GM18508 (cell line): ENCODE measurements around the gene NDST4.

Source experiments
- ATAC-seq: cut with Tn5 transposase; IDR thresholded peaks from one replicate; pipeline ENCODE4 v1.9.1; 2021; ENCODE audit warnings: moderate number of reproducible peaks; ENCODE audit not compliant: insufficient read depth, unreplicated experiment

NDST4 gene

GRCh38 chr4:114921191-114921590 lies 192.2 kb downstream of the NDST4 start:
- no peak for ATAC-seq

- ATAC-seq, result no peak
Observed at GRCh38 chr4:114911111-114911510, 202.3 kb downstream of the NDST4 start.

DNA sequence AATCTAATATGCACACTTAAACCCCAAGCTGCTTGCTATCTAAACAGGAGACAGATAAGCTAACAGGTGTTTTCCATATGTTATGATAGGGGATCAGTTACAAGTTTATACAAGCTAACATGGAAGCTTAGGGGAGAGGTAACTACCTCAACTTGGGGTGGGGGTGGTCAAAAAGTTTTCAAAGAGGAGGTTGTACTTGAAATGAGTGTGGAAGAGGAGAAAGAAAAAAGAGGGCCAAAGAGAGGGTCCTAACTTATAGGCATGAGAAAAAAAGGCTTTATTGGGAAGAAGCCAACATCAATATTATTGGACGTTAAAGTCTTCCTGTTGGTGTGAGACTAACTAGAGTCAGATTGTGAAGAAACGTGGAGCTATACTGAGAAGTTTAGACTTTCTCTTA lies 205.9 kb downstream of the NDST4 start:
- no peak for ATAC-seq

- ATAC-seq, result no peak
Observed at GRCh38 chr4:114905017-114905416, 208.4 kb downstream of the NDST4 start.

- no peak for ATAC-seq
Observed at GRCh38 chr4:114900934-114901333, 212.5 kb downstream of the NDST4 start.

DNA sequence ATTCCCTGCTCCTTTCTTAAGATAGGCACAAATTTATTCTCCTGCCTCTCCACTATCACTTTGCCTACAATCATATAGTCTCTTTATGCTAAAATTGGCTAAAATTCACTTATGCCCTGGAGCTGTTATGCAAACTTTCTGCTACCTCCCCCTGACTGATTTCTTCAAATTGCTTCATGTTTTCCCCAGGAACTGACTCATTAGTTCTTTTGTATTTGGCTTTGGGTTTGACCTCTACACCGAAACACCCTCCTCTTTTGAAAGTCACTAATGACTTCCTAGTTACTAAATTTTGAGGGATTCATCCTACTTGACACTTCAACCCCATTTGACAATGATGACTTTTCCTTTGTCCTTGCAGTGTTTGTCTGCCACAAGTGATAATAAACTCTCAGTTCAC lies 222.6 kb downstream of the NDST4 start:
- no peak for ATAC-seq

- no peak for ATAC-seq
Observed at GRCh38 chr4:114886761-114887160, 226.7 kb downstream of the NDST4 start.

DNA sequence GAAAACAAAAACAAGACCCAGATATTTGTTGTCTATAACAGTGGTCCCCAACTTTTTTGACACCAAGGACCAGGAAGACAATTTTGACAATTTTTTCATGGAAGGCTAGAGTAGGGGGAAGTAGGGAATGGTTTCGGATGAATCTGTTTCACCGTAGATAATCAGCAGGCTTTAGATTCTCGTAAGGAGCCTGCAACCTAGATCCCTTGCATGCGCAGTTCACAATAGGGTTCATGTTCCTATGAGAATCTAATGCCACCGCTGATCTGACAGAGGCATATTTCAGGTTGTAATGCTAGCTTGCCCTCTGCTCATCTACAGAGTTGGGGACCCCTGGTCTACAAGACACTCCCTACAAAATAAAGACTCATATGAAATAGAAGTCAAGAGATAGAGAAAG lies 229.8 kb downstream of the NDST4 start:
- ATAC-seq, result no peak

- ATAC-seq, result no peak
Observed at GRCh38 chr4:114879916-114880669, 233.3 kb downstream of the NDST4 start.

GRCh38 chr4:114875630-114876029 lies 237.8 kb downstream of the NDST4 start:
- no peak for ATAC-seq

GRCh38 chr4:114874321-114874720 lies 239.1 kb downstream of the NDST4 start:
- no peak for ATAC-seq

- ATAC-seq, result no peak
Observed at GRCh38 chr4:114870987-114871386, 242.4 kb downstream of the NDST4 start.

DNA sequence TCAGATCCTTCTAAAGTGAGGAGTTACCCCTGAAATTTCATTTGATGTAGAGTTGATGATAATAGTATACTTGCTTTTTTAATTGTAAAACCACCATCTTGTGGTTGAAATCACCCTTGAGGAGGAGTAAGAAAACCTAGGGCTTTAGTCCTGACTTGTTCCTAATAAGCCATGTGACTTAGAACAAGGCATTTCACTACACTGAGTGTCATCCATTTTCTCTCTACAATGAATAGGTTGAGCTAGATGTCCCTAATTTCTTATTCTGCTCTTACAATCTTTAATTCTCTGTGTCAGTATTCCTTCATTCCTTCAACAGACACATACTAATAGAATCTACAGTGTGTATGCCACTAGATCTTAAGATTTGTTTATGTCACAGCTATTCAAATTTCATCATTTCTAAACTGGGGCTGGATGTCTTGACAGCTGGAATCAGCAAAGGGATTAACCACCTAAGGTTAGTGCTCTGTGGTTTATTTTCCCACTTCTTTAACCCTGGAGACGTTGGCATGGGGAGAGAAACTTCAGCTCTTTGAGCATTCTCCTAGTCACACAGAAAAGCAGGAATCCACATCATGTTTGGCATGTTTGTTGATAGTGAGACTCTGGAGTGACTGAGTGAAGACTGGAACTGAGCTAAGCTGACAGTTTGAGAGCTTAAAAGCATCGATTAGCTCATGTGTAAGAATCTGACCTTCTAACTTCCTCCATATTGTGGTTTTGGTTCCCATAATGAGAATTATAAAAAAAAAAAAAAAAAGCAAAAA lies 246.3 kb downstream of the NDST4 start:
- ATAC-seq, result no peak

GRCh38 chr4:114864060-114864459 lies 249.4 kb downstream of the NDST4 start:
- ATAC-seq, result no peak

GRCh38 chr4:114860786-114861185 lies 252.6 kb downstream of the NDST4 start:
- ATAC-seq, result no peak

- no peak for ATAC-seq
Observed at GRCh38 chr4:114857831-114858230, 255.6 kb downstream of the NDST4 start.

- no peak for ATAC-seq
Observed at GRCh38 chr4:114839986-114840385, 273.4 kb downstream of the NDST4 start.

DNA sequence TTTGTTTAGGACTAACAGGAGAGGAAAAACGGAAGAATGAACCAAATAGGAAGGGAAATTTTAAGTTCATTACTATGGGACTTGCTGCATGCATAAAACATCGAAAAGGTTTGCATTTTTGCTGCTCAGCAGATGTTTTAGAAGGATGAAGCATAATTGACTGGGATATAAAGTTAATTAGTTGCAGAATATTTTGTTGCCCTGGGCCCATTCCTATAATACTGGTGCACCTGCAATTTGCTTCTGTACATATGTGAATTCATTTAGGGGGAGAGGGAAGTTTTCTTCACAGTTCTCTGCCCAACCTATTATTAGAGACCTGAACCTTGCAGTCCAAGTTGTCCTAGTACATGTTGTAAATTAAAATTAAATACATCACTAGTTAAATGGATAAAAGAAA lies 282.8 kb downstream of the NDST4 start:
- no peak for ATAC-seq

DNA sequence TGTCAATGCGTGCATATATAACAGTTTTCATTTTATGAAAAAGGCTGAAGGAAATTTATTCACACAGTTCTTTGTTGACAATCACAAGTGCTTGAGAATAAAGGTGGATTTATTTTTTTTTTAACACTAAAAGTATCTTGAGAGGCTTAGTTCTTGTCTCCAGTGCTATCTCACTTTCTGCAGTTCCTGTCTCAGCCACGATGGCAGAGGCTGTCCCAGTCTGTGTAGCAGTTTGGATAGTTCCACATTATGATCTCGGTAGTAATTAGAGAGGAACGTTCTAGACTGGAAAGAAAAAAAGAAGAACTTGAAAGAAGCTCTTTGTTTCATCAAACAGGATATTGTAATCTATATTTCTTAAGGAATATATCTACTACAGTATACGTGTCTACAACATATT lies 285.8 kb downstream of the NDST4 start:
- no peak for ATAC-seq

DNA sequence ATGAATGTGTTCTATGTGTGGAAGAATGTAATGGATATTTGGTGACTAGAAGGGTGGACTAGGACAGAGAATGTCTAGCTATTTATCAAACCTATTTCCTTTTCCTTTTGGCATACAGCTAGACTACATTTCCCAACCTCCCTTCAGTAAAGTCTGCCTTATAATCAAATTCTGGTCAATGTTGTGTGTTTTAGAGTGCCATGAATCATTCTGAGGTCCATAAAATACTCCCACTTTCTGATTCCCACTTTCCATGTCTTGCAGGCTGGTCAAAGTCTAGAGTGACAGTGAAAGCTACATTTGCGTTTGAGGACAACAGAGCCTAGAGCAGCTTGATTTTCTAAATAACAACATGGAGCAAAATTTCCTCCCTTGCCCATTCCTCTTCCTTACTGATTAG lies 297.7 kb downstream of the NDST4 start:
- ATAC-seq, result no peak

- no peak for ATAC-seq
Observed at GRCh38 chr4:114813961-114814360, 299.5 kb downstream of the NDST4 start.
